Epithelial cell of proximal tubule (primary cell): ENCODE data around the gene KCNK18. TPM values are rescaled to one million over a fixed set of nuclear protein-coding genes. Genes with fewer than 3 reads are reported as not detected.
A peak's percentile ranks its signal among the peaks of the same experiment; 100 is the strongest.

Experiments used
- DNase-seq: peaks from one replicate; pipeline ENCODE4 v3.0.0-alpha.2; 2011; ENCODE audit warnings: low read depth
- H3K4me3 ChIP-seq: 2 replicates; pipeline ENCODE4 v1.5.1; 2011; ENCODE audit warnings: low read depth, mild to moderate bottlenecking, low read length
- total RNA-seq: library from RNA; depleted of rRNA; stranded (reverse); fragments of >200 nt; gene quantifications from 2 replicates; pipeline ENCODE4 v1.2.3, GENCODE V29; 2015
- TF ChIP-seq, protein P1 (sequence below): conservative IDR thresholded peaks from 2 replicates; pipeline ENCODE4 v1.5.1; 2012; ENCODE audit warnings: low read depth, mild to moderate bottlenecking, low read length

Gene KCNK18
- total RNA-seq, 1 donor from 2014 or later = not detected

DNA sequence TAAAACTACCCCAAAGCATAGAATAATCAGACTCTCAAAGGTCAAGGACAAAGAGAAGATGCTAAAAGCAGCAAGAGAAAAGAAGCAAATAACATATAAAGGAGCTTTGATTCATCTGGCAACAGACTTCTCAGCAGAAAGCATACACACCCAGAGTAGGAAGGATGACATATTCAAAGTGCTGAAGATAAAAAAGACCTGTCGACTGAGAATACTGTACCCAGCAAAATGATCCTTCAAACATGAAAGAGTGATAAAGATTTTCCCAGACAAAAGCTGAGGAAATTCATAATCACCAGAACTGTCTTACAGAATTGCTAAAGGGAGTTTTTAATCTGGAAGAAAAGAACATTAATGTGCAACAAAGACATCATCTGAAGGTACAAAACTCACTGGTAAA lies 14.9 kb downstream of the KCNK18 start:
- H3K4me3 ChIP-seq = no peak overlapping the region
- TF ChIP-seq, protein P1, sequence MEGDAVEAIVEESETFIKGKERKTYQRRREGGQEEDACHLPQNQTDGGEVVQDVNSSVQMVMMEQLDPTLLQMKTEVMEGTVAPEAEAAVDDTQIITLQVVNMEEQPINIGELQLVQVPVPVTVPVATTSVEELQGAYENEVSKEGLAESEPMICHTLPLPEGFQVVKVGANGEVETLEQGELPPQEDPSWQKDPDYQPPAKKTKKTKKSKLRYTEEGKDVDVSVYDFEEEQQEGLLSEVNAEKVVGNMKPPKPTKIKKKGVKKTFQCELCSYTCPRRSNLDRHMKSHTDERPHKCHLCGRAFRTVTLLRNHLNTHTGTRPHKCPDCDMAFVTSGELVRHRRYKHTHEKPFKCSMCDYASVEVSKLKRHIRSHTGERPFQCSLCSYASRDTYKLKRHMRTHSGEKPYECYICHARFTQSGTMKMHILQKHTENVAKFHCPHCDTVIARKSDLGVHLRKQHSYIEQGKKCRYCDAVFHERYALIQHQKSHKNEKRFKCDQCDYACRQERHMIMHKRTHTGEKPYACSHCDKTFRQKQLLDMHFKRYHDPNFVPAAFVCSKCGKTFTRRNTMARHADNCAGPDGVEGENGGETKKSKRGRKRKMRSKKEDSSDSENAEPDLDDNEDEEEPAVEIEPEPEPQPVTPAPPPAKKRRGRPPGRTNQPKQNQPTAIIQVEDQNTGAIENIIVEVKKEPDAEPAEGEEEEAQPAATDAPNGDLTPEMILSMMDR = no peak
- DNase-seq = no peak

DNA sequence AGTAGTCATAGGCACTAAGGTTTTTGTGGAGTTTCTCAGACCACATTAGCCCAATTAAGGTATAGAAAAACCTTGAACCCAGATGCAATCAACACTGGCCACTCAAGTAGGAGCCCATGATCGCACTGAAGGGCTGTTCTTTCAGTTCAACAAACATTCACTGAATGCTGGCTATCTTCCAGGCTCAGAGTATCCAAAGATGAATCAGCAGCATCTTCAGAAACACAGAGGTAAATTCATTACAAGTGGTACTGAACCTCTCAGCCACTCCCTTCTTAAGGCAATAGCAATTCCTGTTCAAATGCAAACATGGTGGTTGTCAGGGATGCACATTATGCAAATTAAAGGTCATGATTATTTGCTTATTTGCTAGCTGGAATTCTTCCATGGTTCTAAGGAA lies 17.1 kb downstream of the KCNK18 start:
- TF ChIP-seq, protein P1 = no peak
- DNase-seq = peak; percentile 36
- H3K4me3 ChIP-seq = no peak overlapping the region

DNA sequence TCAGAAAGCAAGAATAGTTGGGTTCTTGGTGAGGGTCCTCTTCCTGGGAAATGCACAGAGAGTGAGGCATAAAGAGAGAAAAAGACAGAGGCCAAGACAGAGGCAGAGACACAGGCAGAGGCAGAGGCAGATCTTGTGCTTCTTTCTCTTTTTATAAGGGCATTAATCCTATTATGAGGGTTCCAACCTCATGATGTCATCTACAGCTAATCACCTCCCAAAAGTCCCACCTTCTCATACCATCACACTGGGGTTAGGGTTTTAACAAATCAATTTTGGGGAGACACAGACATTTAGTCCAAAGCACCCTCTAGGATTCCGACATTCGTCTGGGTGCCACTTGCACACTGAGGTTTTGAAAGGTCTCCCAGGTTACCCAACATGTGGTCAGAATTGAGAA lies 17.8 kb downstream of the KCNK18 start:
- DNase-seq = no peak
- TF ChIP-seq, protein P1 = no peak
- no peak overlapping the region for H3K4me3 ChIP-seq

DNA sequence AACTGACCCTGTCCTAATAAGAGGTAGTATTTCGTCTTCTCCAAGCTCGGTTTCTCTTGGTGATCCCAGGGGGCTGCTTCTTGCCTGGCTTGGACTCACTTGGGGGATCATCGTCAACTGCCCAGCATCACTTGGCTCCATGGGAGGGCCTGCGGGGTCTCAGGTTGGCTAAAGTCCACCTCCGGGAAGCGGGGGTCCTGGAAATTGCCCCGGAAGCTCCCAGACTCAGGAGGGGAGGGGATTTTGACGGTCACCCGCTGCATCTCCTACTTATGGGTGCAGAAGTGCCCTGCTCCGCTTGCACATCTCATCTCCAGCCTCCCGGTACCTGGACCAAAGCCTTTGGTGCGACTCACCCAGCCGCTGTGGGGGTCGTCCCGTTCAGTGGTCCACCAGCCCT lies 18.7 kb downstream of the KCNK18 start:
- H3K4me3 ChIP-seq = no peak overlapping the region
- TF ChIP-seq, protein P1 = no peak
- DNase-seq = no peak

DNA sequence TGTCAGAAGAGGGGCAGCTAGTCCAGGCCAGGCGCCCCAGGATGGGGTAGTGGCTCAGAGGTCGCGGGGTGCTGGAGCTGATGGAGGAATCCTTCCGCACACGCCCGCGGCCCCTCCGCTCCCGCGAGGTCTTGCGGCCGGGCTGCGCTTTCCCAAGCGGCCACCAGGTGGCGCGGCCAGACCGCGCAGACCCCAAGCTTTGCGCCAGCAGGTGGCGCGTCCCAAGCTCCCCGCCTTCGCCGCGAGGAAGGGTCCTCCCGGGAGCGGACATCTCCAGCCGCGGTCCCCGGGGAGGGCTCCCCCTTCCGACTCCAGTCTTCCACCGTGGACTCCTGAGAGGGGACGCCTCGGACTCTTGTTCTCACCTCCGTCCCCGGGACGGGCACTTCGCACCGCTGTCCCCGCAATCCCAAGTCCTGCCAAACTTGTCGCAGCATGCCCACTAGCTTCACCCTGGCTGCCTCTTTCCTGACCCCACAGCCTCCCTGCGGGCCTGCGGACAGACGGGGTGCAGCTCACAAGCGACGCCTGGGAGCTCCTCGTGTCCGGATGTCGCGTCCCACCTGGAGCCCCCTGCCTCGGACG lies 19.4 kb downstream of the KCNK18 start:
- peak overlapping the region; percentile 73 for H3K4me3 ChIP-seq
- no peak for DNase-seq
- TF ChIP-seq, protein P1 = peak; percentile 100

DNA sequence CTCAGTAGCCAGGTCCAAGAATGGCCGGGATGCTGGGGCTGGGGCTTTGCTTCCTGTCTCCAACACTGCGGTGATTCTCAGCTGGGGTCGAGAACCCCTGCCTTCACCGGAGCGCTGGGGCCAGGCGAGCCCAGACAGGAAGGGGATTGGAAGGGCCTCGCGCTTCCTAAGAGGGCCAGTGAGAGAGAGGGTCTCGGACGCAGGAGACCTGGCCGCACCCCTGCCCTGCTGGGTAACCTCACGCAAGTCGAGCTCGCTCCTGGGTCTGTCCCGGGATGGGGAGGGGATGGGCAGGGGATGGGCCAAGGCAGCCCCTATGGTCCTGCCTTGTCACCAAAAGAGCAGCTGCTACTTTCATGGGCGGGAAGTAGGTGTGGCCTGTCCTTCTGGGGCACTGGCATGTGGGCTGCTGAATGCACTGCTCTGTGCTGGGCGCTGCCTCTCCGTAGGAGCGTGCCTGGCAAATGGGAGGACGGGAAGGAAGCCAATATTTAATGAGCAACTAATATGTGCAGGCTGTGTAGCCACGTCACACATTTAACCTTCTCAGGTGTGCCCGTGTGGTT lies 20.0 kb downstream of the KCNK18 start:
- TF ChIP-seq, protein P1 = no peak
- peak overlapping the region; percentile 73 for H3K4me3 ChIP-seq
- no peak for DNase-seq

DNA sequence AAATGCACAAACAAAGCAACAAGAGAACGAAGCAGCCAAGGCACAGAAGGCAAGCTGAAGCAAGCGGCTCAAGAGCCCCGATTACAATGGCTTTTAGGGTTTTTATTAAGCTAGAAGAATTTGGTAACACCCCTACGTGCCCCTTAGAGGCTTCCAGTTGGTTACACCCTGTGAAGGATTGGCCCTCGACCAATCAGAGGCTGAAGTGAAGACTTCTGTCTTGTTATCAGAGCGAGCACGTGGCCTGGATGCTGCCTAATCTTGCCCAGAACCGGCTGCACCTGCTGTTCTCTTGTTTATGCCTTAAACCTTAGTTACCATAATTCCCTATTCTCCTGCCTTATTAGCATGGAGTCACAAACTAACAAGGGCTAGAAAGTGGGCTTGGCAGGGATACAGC lies 21.4 kb downstream of the KCNK18 start:
- DNase-seq = no peak
- TF ChIP-seq, protein P1 = no peak
- H3K4me3 ChIP-seq = no peak overlapping the region
